ENCODE results near the gene ZNF778. TPM values are rescaled to one million over a fixed set of nuclear protein-coding genes. Genes with fewer than 3 reads are reported as not detected.

Gene ZNF778
- total RNA-seq, 1 donor from 2014 or later: 11.4 TPM

GRCh38 chr16:89176147-89176690 is 41.3 kb upstream of the ZNF778 start:
- intact Hi-C loops (cut with micrococcal nuclease): loop anchor here (10.0 kb wide), 1 partner anchor 721 kb away; the partner anchor contains the start of gene ZFPM1
- no peak for DNase-seq
- Mint-ChIP-seq H3K27me3 (no peaks in the 10 kb centered on the region), H3K36me3 (ENCODE audit: low read depth) (no peaks in the 10 kb centered on the region), H3K27ac (no peak overlapping the region), H3K9me3 (no peaks in the 10 kb centered on the region), H3K4me1 (no peaks in the 10 kb centered on the region), H3K4me3 (no peak overlapping the region)
- ATAC-seq (ENCODE audit: low read depth): no peak
- POLR2A ChIA-PET: no interaction called here
- CTCF ChIA-PET: no interaction called here
- TF ChIP-seq, protein P1, sequence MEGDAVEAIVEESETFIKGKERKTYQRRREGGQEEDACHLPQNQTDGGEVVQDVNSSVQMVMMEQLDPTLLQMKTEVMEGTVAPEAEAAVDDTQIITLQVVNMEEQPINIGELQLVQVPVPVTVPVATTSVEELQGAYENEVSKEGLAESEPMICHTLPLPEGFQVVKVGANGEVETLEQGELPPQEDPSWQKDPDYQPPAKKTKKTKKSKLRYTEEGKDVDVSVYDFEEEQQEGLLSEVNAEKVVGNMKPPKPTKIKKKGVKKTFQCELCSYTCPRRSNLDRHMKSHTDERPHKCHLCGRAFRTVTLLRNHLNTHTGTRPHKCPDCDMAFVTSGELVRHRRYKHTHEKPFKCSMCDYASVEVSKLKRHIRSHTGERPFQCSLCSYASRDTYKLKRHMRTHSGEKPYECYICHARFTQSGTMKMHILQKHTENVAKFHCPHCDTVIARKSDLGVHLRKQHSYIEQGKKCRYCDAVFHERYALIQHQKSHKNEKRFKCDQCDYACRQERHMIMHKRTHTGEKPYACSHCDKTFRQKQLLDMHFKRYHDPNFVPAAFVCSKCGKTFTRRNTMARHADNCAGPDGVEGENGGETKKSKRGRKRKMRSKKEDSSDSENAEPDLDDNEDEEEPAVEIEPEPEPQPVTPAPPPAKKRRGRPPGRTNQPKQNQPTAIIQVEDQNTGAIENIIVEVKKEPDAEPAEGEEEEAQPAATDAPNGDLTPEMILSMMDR (IDR thresholded peaks at IDR 0.05): no peak

GRCh38 chr16:89176717-89177116 is 40.8 kb upstream of the ZNF778 start:
- Mint-ChIP-seq H3K36me3 (ENCODE audit: low read depth) (no peaks in the 10 kb centered on the region), H3K27ac (no peak overlapping the region), H3K9me3 (no peaks in the 10 kb centered on the region), H3K4me3 (no peak overlapping the region), H3K4me1 (no peaks in the 10 kb centered on the region), H3K27me3 (no peaks in the 10 kb centered on the region)
- intact Hi-C loops (cut with micrococcal nuclease): loop anchor here (10.0 kb wide), 1 partner anchor 722 kb away; the partner anchor contains the start of gene ZFPM1
- TF ChIP-seq, protein P1 (IDR thresholded peaks at IDR 0.05): no peak
- ATAC-seq (ENCODE audit: low read depth) (no peak), DNase-seq (no peak)
- CTCF ChIA-PET: no interaction called here
- POLR2A ChIA-PET: no interaction called here

DNA sequence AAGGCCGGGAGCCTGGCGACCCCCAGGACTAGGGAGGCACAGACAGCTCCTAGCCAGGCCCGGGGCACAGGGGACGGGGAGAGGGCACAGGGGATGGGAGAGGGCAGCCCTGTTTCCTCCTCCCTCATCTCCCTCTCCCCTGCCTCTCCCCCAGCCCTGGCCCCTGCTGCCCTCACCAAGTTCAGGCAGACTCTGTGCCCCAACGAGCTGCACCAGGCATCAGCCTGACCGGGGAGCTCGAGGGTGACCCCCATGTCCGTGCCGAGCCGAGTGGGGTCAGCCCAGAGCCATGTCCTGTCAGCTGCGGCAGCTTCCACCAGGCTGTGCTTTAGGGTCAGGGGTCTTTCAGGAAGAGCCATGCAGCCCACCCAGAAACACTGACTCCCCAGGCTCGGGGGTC is 40.0 kb upstream of the ZNF778 start:
- DNase-seq (no peak), ATAC-seq (ENCODE audit: low read depth) (no peak)
- no peaks in the 10 kb centered on the region for H3K9me3 Mint-ChIP-seq
- no peak overlapping the region for H3K4me3 Mint-ChIP-seq
- TF ChIP-seq, protein P1 (IDR thresholded peaks at IDR 0.05): no peak
- H3K4me1 Mint-ChIP-seq: no peaks in the 10 kb centered on the region
- ChIA-PET POLR2A (no interaction called here), CTCF (no interaction called here)
- intact Hi-C loops (cut with micrococcal nuclease): loop anchor here (10.0 kb wide), 1 partner anchor 723 kb away; the partner anchor contains the start of gene ZFPM1
- no peak overlapping the region for H3K27ac Mint-ChIP-seq
- no peaks in the 10 kb centered on the region for H3K36me3 Mint-ChIP-seq (ENCODE audit: low read depth)
- H3K27me3 Mint-ChIP-seq: no peaks in the 10 kb centered on the region

DNA sequence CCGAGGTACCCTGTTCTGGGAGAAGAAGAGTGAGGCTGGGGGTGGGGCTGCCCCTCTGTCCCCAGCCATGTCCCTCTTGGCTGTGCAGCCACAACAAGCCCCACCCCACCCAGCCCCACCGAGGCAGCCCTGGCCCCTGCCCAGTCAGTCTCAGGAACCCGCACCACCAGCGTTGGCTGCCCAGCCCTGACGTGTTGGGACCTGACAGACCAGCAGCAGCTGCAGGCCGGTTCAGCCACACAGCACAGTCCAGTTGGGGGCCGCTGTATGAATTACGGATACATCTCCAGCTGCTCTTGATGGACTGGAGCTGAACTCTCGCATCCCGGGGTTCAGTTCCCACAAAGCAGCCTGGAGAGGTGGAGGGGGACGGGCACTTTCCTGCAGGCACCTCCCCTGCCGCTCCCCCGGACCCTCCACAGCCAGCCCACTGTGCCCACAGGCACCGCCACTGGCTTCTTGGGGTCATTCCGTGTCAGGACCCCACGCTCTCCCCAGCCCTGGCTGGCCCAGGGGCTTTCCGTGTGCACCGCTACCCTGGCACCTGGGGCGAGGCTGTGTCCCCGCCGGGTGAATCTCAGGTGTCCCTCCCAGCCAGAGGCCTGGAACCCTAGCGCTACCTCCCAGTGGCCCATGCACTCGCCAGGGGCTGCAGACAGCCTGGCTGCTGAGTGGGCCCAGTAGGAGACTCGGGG is 38.9 kb upstream of the ZNF778 start:
- DNase-seq: no peak
- H3K9me3 Mint-ChIP-seq: no peaks in the 10 kb centered on the region
- no peaks in the 10 kb centered on the region for H3K4me1 Mint-ChIP-seq
- TF ChIP-seq, protein P1 (IDR thresholded peaks at IDR 0.05): no peak
- CTCF ChIA-PET: no interaction called here
- intact Hi-C loops (cut with micrococcal nuclease): loop anchor here (10.0 kb wide), 1 partner anchor 724 kb away; the partner anchor contains the start of gene ZFPM1
- POLR2A ChIA-PET: interaction anchor here (1.2 kb wide), 1 partner anchor 384 kb away, joined by 4 read pairs; no protein-coding TSS in a partner anchor
- no peak for ATAC-seq (ENCODE audit: low read depth)
- H3K36me3 Mint-ChIP-seq (ENCODE audit: low read depth): no peaks in the 10 kb centered on the region
- peaks cover 1% of the 10 kb centered on the region for H3K27me3 Mint-ChIP-seq
- H3K27ac Mint-ChIP-seq: no peak overlapping the region
- H3K4me3 Mint-ChIP-seq: no peak overlapping the region

- CTCF ChIA-PET: no interaction called here
- Mint-ChIP-seq H3K4me1 (no peaks in the 10 kb centered on the region), H3K27me3 (peaks cover 1% of the 10 kb centered on the region), H3K27ac (no peak overlapping the region), H3K36me3 (ENCODE audit: low read depth) (no peaks in the 10 kb centered on the region), H3K9me3 (no peaks in the 10 kb centered on the region), H3K4me3 (no peak overlapping the region)
- POLR2A ChIA-PET: interaction anchor here (1.2 kb wide), 1 partner anchor 384 kb away, joined by 4 read pairs; no protein-coding TSS in a partner anchor
- intact Hi-C loops (cut with micrococcal nuclease): loop anchor here (10.0 kb wide), 1 partner anchor 724 kb away; the partner anchor contains the start of gene ZFPM1
- TF ChIP-seq, protein P1 (IDR thresholded peaks at IDR 0.05): no peak
- DNase-seq (no peak), ATAC-seq (ENCODE audit: low read depth) (no peak)
Measured at GRCh38 chr16:89179148-89179484, 38.4 kb upstream of the ZNF778 start.

Measured in activated B cell treated with CpG ODN at 0.5 μM for 24 hours (primary cell).